ENCODE measurements around the gene XPA.
A peak's percentile ranks its signal among the peaks of the same experiment; 100 is the strongest.

Gene XPA

DNA sequence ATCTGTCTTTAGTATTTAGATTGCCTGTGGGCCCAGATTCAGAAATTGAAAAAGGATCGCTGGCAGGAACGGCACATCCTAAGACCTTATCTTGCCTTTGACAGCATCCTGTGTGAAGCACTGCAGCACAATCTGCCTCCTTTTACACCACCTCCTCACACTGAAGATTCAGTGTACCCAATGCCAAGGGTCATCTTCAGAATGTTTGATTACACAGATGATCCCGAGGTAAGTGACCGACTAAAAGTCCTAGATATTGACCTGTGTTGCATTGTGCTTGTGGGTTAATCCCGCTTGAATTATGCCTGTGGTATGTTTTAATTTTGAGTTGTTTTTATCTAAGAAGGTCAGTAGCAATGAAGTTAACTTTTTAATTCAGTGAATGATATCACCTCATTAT is 49.1 kb downstream of the XPA start:
- DNase-seq = no peak

DNA sequence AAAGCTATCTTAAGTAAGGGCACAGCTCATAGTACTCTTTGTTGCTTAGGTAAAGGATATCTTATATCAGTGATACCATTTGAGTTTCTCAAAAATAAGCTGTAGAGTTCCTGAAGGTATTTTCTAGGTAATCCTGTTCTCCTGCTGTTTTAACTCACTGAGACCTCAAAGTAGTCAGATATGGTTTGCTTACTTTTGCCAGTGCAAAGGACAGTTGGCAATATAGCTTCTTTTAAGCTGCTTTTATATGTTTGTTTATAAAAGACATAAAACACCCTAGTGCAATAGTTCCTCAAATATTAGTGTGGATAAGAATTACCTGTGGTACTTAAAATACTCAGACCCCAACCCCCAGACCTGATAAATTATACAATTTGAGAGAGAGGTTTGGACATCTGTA is 51.4 kb downstream of the XPA start:
- no peak for DNase-seq

DNA sequence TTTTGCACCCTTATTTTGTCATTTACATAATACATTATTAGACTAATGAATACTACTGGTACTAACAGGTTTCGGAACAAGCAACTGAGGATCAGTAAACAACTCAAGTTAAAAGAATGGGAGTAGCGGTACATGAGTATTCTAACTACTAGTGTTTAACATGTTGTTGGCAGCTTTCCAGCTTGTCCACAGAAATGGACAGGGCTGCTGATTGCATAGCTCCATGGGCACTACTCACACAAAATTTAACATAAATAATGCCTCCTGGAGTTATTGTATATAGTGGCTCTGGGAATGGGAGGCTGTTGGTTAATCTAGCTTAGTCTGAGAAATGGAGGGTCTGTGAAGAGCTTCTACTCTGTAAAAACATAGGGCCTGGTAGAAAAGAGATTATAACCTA is 56.8 kb downstream of the XPA start:
- no peak for DNase-seq

DNA sequence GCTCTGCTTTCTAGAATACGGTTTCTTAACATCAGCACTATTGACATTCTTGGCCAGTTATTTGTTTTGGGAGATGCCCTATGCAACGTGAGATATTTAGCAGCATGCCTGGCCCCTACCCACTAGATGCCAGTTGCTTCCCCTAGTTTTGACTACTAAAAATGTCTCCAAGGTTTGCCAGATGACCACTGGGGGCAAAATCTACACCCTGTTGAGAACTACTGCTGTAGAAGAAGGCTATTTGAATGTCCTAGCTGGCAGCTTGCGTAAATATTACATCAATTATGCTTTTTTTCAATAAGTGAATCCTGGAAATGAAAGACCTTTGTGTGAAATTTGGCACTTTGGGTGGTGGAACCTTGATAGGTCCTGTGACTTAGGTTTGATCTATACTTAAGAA is 58.5 kb downstream of the XPA start:
- DNase-seq = no peak

DNA sequence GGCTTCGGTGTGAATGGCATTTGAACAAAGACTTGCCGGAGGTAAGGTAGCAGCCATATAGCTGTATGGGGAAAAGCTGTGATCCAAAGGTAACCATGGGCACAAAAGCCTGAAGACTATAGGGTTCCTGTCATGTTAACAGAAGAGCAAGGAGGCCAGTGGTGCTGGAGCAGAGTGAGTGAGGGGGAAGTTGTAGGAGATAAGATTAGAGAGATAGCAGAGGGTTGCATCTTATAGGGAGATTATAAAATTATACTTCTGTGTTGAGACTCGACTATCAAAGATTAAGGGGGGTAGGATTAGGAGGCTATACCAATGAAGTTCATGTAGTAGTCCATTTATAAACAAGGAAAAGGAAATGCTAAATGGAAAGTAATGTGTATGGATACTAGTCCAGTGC is 60.2 kb downstream of the XPA start:
- no peak for DNase-seq

DNA sequence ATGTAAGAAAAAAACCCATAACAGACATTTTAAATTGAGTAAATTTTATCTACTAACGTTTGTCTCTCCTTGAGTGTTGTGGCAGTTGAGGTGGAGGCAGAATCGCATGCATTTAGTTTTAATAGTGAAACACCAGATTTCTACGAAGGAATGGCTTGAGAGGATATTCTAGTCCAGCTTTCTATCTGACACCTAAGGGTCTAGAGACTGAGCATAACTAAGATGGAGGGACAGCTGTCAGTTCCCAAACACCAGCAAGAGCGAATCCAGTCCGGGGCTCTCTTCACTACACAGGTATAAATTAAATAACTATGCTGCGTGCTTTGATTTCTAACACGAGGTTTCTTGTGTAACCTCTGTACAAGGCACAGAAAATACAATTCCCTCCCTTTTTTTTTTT is 62.1 kb downstream of the XPA start:
- DNase-seq = no peak

DNA sequence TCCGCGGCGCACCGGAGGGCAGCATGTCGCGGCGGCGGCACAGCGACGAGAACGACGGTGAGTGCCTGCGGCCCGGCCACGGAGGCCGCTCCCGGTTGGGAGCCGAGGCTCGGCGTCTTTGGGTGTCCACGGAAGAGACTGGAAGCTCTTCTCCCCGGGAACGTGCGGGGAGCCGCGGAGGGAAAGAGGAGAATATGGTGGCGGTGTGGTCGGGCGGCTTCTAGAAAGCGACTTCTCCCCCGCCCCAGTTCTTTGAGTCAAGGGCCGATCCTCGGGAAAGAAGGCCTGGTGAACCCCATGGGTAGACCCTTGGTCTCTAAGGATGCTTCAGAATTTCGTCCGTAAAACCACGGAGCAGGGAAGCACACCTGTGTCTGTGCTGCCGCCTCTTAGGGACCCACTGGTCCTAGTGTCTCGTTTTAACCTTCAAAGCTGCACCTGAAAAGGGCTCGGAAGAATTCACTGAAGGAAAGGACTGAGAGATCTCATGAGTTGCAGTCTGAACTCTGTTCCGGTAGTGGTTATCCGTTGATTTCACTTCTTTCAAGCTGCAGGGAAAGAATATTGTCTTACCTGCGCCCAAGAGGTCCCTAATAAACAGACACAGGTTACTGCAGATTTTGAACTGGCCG is 63.2 kb downstream of the XPA start:
- no peak for DNase-seq

DNA sequence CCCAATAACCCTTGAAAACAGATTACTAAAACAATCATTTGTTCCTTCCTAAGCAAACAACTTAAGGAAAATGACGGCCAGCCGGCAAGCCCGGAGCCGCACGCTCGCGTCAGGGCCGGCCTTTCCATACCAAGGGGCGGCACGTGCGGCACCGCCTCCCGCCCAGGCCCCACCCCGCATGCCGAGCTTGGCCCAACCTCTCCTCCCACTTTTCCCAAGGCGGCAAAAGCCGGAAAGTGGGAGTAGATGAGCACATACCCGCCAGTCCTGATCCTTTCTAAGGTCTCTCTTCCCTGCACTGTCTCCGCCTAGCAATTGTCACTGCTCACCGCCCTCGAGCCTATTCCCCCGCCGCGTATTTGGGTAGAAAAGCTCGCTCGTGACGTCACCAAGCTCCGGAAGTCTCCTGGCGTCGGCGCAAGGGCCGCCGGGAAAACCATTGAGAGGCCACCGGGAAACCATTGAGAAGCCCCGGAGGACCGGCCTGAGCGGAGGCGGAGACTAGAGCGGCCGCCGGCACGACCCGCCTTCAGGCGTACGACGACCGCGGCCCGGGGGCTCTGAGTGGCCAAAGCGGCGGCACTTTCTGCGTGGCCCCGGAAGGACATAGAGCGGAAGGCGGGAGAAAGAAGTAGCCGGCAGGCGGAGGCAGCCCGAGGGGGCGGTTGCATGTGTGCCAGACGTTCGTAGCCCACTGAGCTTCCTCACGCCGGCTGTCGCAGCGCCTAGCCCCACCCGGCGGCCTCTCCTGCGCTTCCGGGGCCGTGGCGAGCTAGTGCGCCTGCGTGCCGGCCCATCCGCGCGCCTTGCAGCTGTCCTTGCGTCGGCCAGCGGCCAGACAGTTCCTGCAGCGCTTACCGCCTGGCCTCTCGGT is 63.9 kb downstream of the XPA start, which contains the start of the genes NCBP1 and TSTD2:
Gene NCBP1, plus strand, starts transcription at position 837 of the 874 bp plus-strand sequence. CDS start 61 bp downstream, outside the sequence.
Gene TSTD2, minus strand, starts transcription at position 384 of the 874 bp plus-strand sequence. CDS start 5,806 bp downstream, outside the sequence.
- peak; percentile 99 for DNase-seq

DNA sequence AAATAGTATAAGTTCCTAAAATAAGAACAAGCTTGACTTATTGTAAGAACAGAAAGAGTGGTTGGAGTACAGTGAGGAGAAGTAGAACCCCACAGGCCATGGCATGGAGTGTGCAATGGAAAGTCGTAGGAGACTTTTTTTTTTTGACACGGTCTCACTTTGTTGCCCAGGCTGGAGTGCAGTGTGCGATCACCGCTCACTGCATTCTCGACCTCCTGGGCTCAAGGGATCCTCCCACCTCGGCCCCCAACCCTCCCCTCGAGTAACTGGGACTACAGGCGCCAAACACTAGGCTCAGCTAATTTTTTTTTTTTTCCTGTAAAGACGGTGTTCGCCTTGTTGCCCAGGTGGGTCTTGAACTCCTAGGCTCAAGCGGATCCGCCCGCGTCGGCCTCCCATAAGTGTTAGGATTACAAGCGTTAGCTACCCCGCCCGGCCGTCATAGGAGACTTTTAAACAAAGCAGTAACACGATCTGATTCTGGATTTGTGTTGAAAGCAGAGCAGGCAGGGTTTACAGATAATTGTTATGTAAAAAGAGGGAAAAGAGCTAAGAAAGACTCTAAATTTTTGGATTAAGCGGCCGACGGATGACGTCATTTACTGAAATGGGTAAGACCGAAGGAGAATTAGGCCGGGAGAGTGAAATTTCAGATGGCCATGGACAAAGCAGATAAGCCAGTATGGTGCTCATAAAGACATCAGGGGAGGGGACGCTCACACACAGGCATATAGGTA is 64.7 kb downstream of the XPA start:
- DNase-seq = peak; percentile 95

DNA sequence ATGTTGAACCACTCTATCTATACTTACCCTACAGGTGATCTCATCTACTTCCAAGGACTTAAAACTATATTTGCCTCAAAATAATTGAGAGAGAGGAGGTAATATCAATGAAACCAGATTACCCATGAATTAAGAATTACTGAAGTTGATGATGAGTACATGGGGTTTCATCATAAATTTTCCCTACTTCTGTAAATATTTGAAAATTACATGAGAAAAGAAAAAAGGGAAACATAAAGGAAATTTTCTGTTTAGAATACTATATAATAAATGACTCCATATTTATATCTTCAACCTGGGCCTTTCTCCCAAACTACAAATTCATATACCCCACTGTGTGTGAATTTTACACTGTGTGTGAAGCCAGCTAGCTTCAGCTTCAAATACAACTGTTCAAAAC is 66.5 kb downstream of the XPA start:
- DNase-seq = no peak

DNA sequence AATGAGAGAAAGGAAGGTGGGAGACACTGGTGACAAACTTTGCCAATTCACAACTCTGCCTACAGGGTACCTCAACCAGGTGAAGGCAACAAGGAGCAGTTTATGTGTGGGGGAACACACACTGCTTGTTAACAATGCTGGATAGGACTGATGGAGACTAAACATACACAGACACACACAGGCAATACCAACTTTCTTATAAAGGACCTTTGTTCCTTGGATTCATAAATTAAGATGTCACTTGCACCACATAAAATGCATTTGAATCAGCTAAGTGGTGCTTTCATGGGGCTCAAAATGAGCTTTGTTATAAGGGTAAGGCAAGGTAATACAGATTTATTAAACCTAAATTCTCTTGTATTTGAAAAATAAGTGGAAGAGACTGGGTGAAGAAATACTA is 68.0 kb downstream of the XPA start:
- no peak for DNase-seq

DNA sequence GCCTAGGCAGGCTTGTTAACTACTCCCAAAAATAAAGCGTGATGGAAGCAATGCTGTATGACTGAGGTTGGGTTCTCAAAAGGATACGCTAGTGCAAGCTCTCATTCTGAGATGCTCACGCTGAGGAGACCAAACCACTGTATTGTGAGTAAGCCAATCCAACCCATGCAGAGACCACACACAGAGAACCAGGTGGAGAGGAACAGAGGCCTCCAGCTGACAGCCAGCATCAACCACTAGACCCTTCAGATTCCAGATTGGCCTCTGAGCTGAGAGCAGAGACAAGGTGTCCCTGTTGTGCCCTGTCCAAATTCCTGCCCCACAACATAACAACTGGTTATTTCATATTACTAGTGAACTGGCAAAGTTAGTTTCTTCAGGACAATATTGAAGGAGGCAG is 68.5 kb downstream of the XPA start:
- DNase-seq = no peak

DNA sequence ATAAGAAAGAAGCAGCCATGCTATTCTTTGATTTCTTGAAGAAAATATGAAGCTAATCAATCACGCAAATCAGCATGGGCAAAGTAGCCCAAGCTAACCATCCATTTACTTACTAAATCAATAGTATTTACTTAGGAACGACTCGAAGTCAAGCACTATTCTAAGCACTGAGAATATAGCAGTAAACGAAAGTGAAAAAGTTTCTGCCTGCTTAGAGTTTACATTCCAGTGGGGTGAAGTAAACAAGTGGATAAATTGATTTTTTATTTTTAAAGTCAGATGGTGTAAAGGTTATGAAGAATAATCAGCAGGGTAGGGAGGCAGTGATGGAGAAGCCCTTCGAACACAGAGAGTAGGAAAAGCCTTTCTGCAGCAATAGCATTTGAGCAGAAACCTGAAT is 69.5 kb downstream of the XPA start:
- no peak for DNase-seq

DNA sequence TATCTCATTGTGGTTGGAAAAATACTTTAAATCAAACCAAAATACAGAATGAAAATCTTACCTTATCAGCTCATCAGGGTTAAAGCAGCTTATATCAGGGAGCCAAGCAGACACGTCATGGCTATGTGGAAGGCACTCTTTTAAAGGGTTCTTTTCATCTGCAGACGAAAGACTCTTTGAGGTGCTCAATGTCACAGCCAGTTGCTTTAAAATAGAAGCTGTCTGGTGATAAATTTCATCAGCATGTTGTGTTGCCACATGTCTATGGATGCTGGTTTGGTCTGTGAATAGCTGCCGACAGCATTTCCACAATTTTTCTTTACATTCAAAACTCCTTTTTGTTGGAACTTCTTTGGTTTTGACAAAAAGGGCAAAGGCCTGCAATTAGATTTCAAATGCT is 71.5 kb downstream of the XPA start:
- no peak for DNase-seq
